ENCODE measurements around the gene PNPLA7.

GRCh38 chr9:137524981-137525317 lies 25.3 kb downstream of the PNPLA7 start:
- TF ChIP-seq CTCF (IDR thresholded peaks at IDR 0.05 in 8 of 11, conservative IDR thresholded peaks at IDR 0.05 in 3 of 11), result no peak
- no peak for TF ChIP-seq POLR2A (IDR thresholded peaks at IDR 0.05)

All from spleen (tissue), 7 donors.